Mucosa of descending colon (tissue), 3 donors: ENCODE measurements around the gene PSAPL1. TPM values are rescaled to one million over a fixed set of nuclear protein-coding genes. Genes with fewer than 3 reads are reported as not detected.

Experiments
- ATAC-seq: fragments of 200-7000 bp; cut with Tn5 transposase; one replicate; pipeline ENCODE4 v1.9.1; 2020; ENCODE audit warnings: mild to moderate bottlenecking, moderate library complexity
- DNase-seq, 3 donors: peaks; one replicate each; pipeline ENCODE4 v3.0.0-alpha.2; 2020
- H3K36me3 ChIP-seq: fragments of 200-600 bp; one replicate; pipeline ENCODE4 v1.8.0; 2021; ENCODE audit warnings: low read depth, mild to moderate bottlenecking
- H3K4me1 ChIP-seq: fragments of 200-600 bp; one replicate; pipeline ENCODE4 v1.8.0; 2021; ENCODE audit warnings: low read depth, mild to moderate bottlenecking
- H3K4me3 ChIP-seq: fragments of 200-600 bp; one replicate; pipeline ENCODE4 v1.8.0; 2021; ENCODE audit warnings: mild to moderate bottlenecking
- H3K9me3 ChIP-seq: fragments of 200-600 bp; one replicate; pipeline ENCODE4 v1.8.0; 2021; ENCODE audit warnings: mild to moderate bottlenecking
- CTCF ChIP-seq: fragments of 200-600 bp; IDR thresholded peaks from one replicate; pipeline ENCODE4 v1.8.0; 2022; ENCODE audit warnings: antibody characterized with exemption, mild to moderate bottlenecking
- intact Hi-C, 2 donors: fragments of 100-400 bp; cut with DNase I in 1 of 2; cut with micrococcal nuclease in 1 of 2; formaldehyde crosslinking; loops; one replicate each; pipeline versions ENCODE4 v1.11.0 to v1.11.1; 2022; cut with DNase I, micrococcal nuclease
- total RNA-seq, 3 donors: library from RNA; stranded (reverse); fragmentation: NEBNext Ultra II Directional in 2 of 3; extraction: Animal tissue kit (Norgen Biotek cat#: 25700) in 2 of 3; gene quantifications; one replicate each; pipeline versions ENCODE4 v1.2.1 to v1.2.4, GENCODE V29; 2021 to 2023
- donor health status: DM: no; HTN: no; CAD: no; lungs with moderate emphysema.
- donor health status: DM: no; HTN: no; CAD: no.
- donor health status: DM: no; HTN: yes; CAD: no.

PSAPL1 gene
- total RNA-seq, 3 donors from 2014 or later, result not detected

- no peak for TF ChIP-seq CTCF
- DNase-seq (peak in 1 of 3 donors; percentile 40), ATAC-seq (no peak)
- Histone ChIP-seq H3K36me3 (no peaks in the 10 kb centered on the region), H3K9me3 (no peaks in the 10 kb centered on the region), H3K4me3 (no peak overlapping the region), H3K4me1 (no peaks in the 10 kb centered on the region)
- intact Hi-C loops, result no loop called here
Measured at GRCh38 chr4:7424553-7425111, 10.1 kb downstream of the PSAPL1 start.

GRCh38 chr4:7423801-7424552, 10.8 kb downstream of the PSAPL1 start:
- no peaks in the 10 kb centered on the region for H3K36me3 ChIP-seq
- H3K4me3 ChIP-seq, result no peak overlapping the region
- TF ChIP-seq CTCF, result no peak
- H3K4me1 ChIP-seq, result no peaks in the 10 kb centered on the region
- intact Hi-C loops, result no loop called here
- no peaks in the 10 kb centered on the region for H3K9me3 ChIP-seq
- peak in 1 of 3 donors; percentile 31 for DNase-seq
- ATAC-seq, result no peak

GRCh38 chr4:7423391-7423790, 11.3 kb downstream of the PSAPL1 start:
- no peak for DNase-seq
- intact Hi-C loops, result no loop called here

GRCh38 chr4:7422898-7423180, 11.9 kb downstream of the PSAPL1 start:
- H3K9me3 ChIP-seq, result no peaks in the 10 kb centered on the region
- ATAC-seq (no peak), DNase-seq (no peak)
- H3K4me1 ChIP-seq, result no peaks in the 10 kb centered on the region
- intact Hi-C loops, result no loop called here
- no peak overlapping the region for H3K4me3 ChIP-seq
- TF ChIP-seq CTCF, result no peak
- no peaks in the 10 kb centered on the region for H3K36me3 ChIP-seq

More at GRCh38 chr4:7423391-7423790, 11.3 kb downstream of the PSAPL1 start:
- TF ChIP-seq CTCF, result no peak
- no peaks in the 10 kb centered on the region for H3K4me1 ChIP-seq
- ATAC-seq, result no peak
- no peak overlapping the region for H3K4me3 ChIP-seq
- H3K9me3 ChIP-seq, result no peaks in the 10 kb centered on the region
- H3K36me3 ChIP-seq, result no peaks in the 10 kb centered on the region

GRCh38 chr4:7422151-7422897, 12.4 kb downstream of the PSAPL1 start:
- peak in 1 of 3 donors; percentile 29 for DNase-seq
- ATAC-seq, result no peak
- intact Hi-C loops, result no loop called here
- no peaks in the 10 kb centered on the region for H3K4me1 ChIP-seq
- H3K9me3 ChIP-seq, result no peaks in the 10 kb centered on the region
- H3K4me3 ChIP-seq, result no peak overlapping the region
- H3K36me3 ChIP-seq, result no peaks in the 10 kb centered on the region
- no peak for TF ChIP-seq CTCF
